ENCODE measurements around the gene ZNF20. TPM values are rescaled to one million over a fixed set of nuclear protein-coding genes. Genes with fewer than 3 reads are reported as not detected.

Gene ZNF20
- polyA plus RNA-seq, 1 donor from 2014 or later: 12.0 TPM

- no peaks in the 10 kb centered on the region for H3K79me2 ChIP-seq (replicated peaks; ENCODE audit: insufficient read depth, low read length)
- no peaks in the 10 kb centered on the region for H3K9me2 ChIP-seq (ENCODE audit: insufficient read depth, low read length)
- H3K27ac ChIP-seq (ENCODE audit: low read length): no peak overlapping the region
- H3K4me3 ChIP-seq (ENCODE audit: low read length): no peak overlapping the region
- H3F3A ChIP-seq (ENCODE audit: insufficient read depth, low read length, poor library complexity, severe bottlenecking): no peaks in the 10 kb centered on the region
- H3K36me3 ChIP-seq (ENCODE audit: insufficient read depth, low read length): no peaks in the 10 kb centered on the region
- H3K4me2 ChIP-seq (ENCODE audit: low read length): no peak overlapping the region
- no peaks in the 10 kb centered on the region for H4K20me1 ChIP-seq (ENCODE audit: insufficient read depth)
- H3K9me3 ChIP-seq (ENCODE audit: low read length): no peaks in the 10 kb centered on the region
- H3K27me3 ChIP-seq (ENCODE audit: insufficient read depth, low read depth, low read length): no peaks in the 10 kb centered on the region
- H3K9ac ChIP-seq (ENCODE audit: low read length): no peak overlapping the region
- H2AFZ ChIP-seq (ENCODE audit: low read depth, low read length): no peak overlapping the region
- TF ChIP-seq CTCF (IDR thresholded peaks at IDR 0.05; ENCODE audit: poor library complexity, severe bottlenecking): no peak
- TF ChIP-seq EZH2 (IDR thresholded peaks at IDR 0.05; ENCODE audit: borderline replicate concordance, insufficient read depth, low read length, poor library complexity, severe bottlenecking): no peak
- TF ChIP-seq RAD21 (conservative IDR thresholded peaks at IDR 0.05): no peak
- TF ChIP-seq MXI1 (conservative IDR thresholded peaks at IDR 0.05; ENCODE audit: poor library complexity, severe bottlenecking): no peak
- no peak for TF ChIP-seq SMC3 (conservative IDR thresholded peaks at IDR 0.05; ENCODE audit: poor library complexity)
- TF ChIP-seq EP300 (conservative IDR thresholded peaks at IDR 0.05; ENCODE audit: poor library complexity, severe bottlenecking): no peak
- TF ChIP-seq POLR2AphosphoS5 (IDR thresholded peaks at IDR 0.05): no peak
- no peak for TF ChIP-seq REST (IDR thresholded peaks at IDR 0.05; ENCODE audit: borderline replicate concordance)
- no peak for TF ChIP-seq TAF1 (IDR thresholded peaks at IDR 0.05; ENCODE audit: low read depth)
Observed at GRCh38 chr19:12093777-12094176, 46.4 kb downstream of the ZNF20 start.

- H3K27ac ChIP-seq (ENCODE audit: low read length): no peak overlapping the region
Observed at GRCh38 chr19:12092956-12093355, 47.2 kb downstream of the ZNF20 start.

More at GRCh38 chr19:12092956-12093355, 47.2 kb downstream of the ZNF20 start:
- Histone ChIP-seq H3F3A (ENCODE audit: insufficient read depth, low read length, poor library complexity, severe bottlenecking) (no peaks in the 10 kb centered on the region), H3K9me3 (ENCODE audit: low read length) (no peaks in the 10 kb centered on the region), H3K4me2 (ENCODE audit: low read length) (no peak overlapping the region), H3K9ac (ENCODE audit: low read length) (no peak overlapping the region), H3K4me3 (ENCODE audit: low read length) (peak overlapping the region; percentile 59), H3K36me3 (ENCODE audit: insufficient read depth, low read length) (no peaks in the 10 kb centered on the region), H3K9me2 (ENCODE audit: insufficient read depth, low read length) (no peaks in the 10 kb centered on the region), H2AFZ (ENCODE audit: low read depth, low read length) (no peak overlapping the region), H3K79me2 (replicated peaks; ENCODE audit: insufficient read depth, low read length) (no peaks in the 10 kb centered on the region), H3K27me3 (ENCODE audit: insufficient read depth, low read depth, low read length) (no peaks in the 10 kb centered on the region), H4K20me1 (ENCODE audit: insufficient read depth) (no peaks in the 10 kb centered on the region)
- no peak for TF ChIP-seq MXI1 (conservative IDR thresholded peaks at IDR 0.05; ENCODE audit: poor library complexity, severe bottlenecking)
- TF ChIP-seq REST (IDR thresholded peaks at IDR 0.05; ENCODE audit: borderline replicate concordance): no peak
- TF ChIP-seq SMC3 (conservative IDR thresholded peaks at IDR 0.05; ENCODE audit: poor library complexity): no peak
- TF ChIP-seq EZH2 (IDR thresholded peaks at IDR 0.05; ENCODE audit: borderline replicate concordance, insufficient read depth, low read length, poor library complexity, severe bottlenecking): no peak
- TF ChIP-seq EP300 (conservative IDR thresholded peaks at IDR 0.05; ENCODE audit: poor library complexity, severe bottlenecking): no peak
- TF ChIP-seq TAF1 (IDR thresholded peaks at IDR 0.05; ENCODE audit: low read depth): no peak
- TF ChIP-seq POLR2AphosphoS5 (IDR thresholded peaks at IDR 0.05): no peak
- no peak for TF ChIP-seq CTCF (IDR thresholded peaks at IDR 0.05; ENCODE audit: poor library complexity, severe bottlenecking)
- TF ChIP-seq RAD21 (conservative IDR thresholded peaks at IDR 0.05): no peak
